NCI-H1930 (cell line): ENCODE results near the gene GRIP1.

Experiments
- DNase-seq, 2 experiments: peaks; one replicate each; lab custom pipeline; 2025; lab: John Stamatoyannopoulos, UW

The GRIP1 gene

GRCh38 chr12:66380769-66381535, 297.9 kb downstream of the GRIP1 start:
- no peak for DNase-seq

DNA sequence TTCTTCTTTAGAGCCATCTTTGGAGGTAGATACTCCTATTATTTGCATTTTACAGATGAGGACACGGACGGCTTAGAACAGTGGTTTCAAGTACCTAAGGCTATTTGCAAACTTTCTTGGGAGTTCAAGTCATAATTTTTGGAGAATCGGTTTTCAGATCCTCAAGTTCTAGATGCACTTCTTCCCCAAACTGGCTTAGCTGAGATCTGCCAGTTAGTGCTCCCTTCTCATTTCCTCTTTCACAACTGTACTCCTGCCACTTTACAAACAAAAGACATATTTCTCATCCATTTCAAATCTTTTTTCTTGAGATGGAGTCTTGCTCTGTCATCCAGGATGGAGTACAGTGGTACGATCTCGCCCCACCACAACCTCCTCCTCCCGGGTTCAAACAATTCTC, 299.3 kb downstream of the GRIP1 start:
- no peak for DNase-seq

GRCh38 chr12:66375560-66375959, 303.3 kb downstream of the GRIP1 start:
- no peak for DNase-seq

GRCh38 chr12:66371982-66372381, 306.9 kb downstream of the GRIP1 start:
- no peak for DNase-seq

DNA sequence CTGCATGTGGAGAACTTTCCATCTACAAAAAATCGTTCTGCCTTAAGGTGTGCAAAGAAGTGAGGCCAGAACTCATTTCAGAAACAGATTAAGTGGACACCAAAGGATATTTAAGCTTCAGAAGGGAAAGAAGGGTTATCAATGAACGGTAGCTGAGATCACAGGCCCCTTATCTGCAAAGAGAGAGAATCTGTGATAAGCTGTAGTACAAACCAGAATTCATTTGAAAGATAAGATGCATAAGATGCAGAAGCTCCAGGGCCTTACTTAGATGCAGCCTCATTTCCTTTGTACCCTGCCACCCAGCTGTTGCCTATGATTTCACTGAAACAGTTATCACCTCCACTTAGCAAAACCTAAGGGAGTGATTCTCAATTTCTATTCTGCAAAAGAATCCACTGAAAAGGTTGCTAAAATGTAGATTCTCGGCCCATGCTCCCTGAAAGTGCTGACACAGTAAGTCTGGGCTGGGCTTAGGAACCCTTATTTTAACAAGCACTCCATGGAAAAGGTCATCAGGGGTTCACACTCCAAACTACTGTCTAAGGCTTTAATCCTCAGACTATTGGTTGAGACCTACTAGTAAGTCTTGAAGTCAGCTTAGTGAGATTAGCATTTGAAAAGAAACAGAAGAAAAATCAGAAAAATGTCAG, 311.7 kb downstream of the GRIP1 start:
- DNase-seq = no peak

DNA sequence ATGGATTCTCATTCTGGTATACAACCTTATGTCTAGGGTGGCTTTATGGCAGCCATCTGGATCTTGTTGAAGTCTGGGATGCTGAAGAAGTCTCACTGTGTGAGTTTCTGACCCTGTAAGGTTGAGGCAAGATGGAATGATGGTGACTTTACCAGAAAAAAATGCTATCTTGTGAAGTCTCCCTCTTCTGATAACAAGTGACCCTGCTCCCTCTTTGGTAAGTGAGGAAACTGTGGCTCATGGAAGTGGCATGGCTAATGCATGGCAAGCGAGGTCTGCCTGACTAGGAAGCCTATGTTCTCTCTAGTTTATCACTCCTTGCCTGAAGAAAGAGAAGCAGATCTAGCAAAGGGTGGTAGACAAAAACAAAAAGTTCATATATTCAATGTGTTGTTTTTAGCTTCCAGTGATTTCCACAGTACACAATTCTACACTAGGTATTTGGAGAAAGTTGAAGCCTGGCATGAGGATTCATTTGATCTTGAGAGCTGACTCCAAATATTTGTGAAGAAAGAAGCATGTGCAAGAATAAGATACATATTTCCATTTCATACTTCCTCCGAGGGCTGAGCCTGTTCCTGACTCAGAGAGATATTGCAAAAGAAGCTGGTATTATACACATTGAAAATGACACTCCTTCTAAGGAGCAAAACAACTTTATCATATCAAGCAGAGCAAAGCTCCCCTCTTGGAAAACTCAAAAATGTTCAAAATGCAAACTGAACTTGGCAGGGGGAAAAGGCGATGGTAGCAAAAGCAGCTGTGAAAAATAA, 313.0 kb downstream of the GRIP1 start:
- DNase-seq = no peak

GRCh38 chr12:66361703-66362102, 317.2 kb downstream of the GRIP1 start:
- DNase-seq = no peak

DNA sequence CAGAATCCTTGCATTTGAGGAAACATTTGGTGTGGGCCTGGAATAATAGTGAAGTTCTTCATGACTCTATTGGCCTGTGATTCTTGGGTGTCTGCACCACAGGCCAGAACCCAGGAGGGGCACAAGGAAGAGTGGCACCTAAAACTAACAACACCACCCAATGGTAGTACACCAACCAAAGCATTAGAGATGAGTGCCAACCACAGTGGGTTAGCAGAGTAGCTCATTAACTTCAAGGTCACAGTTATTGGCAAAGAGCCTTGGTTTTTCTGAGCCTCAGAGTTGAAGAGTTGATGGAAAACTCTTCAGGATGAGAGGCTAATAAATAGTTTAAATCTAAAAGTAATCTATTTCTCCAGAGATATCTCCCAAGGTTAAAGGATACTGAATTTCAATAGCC, 319.6 kb downstream of the GRIP1 start:
- DNase-seq = no peak

DNA sequence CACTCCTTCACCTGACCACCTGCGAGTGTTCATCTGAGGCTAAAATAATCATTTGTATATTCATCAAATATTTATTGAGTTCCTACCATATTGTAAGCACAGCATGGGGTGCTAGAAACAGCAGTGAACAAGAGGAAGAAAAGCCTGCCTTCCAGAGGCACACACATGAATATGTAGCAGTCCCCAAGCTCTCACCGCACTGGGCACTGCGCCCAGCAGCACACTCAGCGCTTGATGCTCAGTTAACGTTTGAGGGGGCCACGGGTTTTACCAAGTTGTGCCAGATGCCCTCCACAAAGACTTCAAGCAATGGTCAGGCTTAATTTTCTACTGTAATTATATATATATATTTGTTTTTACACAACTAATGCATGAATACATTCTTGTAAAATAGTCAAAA, 324.6 kb downstream of the GRIP1 start:
- DNase-seq = no peak

- no peak for DNase-seq
Measured at GRCh38 chr12:66352899-66353298, 326.0 kb downstream of the GRIP1 start.

- DNase-seq = no peak
Measured at GRCh38 chr12:66352197-66352596, 326.7 kb downstream of the GRIP1 start.

GRCh38 chr12:66351301-66351700, 327.6 kb downstream of the GRIP1 start:
- no peak for DNase-seq

DNA sequence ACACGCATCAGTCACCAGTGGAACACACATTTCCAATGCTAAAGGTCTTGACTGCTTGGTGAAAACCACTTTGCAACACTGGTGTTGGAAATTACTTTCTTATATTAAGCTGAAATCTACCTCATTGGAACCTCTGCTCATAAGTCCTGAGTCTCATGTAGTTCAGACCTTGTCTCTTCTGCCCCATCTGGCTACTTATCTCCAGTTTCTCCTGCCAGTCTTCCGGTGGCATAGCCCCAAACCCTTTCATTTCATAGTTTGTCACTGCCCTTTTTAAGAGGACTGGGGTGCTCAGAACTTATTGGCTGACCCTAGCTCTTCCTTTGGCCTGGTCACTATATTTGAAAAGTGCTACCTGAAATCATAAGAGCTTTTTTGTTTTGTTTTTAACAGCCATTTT, 332.9 kb downstream of the GRIP1 start:
- no peak for DNase-seq

DNA sequence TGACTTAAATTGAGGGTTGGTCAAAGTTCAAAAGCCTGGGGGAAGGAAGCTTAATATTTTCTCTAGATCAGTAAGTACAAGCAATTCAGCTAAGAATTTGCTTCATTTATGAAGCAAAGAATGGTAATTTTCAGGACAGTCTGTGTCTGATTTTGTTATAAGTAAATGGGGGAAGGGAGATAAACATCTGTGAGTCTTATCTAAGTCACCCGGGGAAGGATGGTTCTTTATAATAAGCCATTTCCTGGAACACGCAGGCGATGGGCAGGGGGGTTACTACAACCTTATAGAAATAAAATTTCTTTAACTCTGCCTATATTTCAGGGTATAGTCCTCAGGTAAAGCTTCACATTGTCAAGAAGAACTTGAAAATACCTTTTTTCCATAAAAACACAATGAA, 333.7 kb downstream of the GRIP1 start:
- DNase-seq = no peak

- DNase-seq = no peak
Measured at GRCh38 chr12:66341126-66341525, 337.8 kb downstream of the GRIP1 start.

DNA sequence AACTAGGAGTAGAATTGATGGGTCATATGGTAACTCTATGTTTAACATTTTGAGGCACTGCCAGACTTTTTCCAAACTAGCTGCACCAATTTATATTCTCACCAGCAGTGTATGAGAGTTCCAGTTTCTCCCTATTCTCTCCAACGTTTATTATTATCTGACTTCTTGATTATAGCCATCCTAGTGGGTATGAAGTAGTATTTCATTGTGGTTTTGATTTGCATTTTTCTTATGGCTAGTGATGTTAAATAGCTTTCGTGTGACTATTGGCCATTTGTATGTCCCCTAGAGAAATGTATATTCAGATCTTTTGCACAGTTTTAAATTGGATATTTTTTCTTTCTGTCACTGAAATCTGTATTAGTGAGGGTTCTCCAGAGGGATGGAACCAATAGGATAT, 338.7 kb downstream of the GRIP1 start:
- no peak for DNase-seq

- no peak for DNase-seq
Measured at GRCh38 chr12:66337381-66338010, 341.4 kb downstream of the GRIP1 start.

GRCh38 chr12:66335746-66336145, 343.1 kb downstream of the GRIP1 start:
- no peak for DNase-seq

DNA sequence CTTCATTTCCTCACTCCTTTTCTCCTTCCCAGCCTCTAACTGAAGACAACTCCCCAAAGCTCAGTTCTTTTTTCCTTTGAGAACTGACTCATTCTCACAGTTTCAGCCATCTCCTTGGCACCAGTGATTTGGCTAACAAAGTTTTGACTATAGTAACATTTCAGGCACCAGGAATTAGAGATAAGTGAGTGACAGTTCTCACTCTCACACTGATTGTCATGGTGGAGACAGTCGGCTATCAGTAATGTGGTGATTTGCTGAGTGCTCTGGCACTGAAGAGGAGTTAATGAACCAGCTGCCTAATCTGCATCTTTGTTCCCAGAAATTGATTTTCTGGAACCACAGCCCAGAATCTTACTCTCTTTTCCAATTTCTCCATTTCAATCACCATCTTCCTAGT, 347.1 kb downstream of the GRIP1 start:
- no peak for DNase-seq

DNA sequence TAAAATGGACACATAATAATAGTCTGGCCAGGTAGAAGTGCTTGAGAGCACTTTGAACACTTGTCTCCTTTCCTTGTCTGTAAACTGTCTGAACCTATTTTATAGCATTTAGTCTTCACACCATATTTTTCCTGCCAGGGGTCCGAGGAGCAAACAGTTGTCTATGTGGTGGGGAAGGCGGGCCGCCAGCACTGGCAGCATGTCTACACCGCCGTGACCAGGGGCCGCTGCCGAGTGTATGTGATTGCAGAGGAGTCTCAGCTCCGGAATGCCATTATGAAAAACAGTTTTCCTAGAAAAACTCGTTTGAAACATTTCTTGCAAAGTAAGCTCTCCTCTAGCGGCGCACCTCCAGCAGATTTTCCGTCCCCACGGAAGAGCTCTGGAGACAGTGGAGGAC, 347.9 kb downstream of the GRIP1 start:
- DNase-seq = no peak

DNA sequence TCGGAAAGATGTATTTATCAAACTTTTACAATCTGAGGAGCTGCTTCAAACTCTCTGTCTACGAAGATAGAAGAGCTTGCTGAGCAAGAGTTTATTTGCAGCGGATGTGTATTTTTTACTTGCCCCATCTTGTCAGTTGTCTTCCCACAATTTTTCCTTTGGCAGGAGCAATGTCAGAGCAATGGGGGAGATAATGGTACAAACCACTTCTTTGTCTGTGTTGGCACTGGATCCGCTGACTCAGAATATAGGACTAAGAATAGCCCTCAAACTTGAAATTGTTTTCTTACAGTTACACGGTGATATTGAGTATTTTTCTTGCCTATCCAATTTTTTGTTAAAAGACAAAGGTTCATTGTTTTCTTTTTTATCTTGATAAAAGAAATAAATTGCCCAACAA, 348.9 kb downstream of the GRIP1 start:
- DNase-seq = no peak

DNA sequence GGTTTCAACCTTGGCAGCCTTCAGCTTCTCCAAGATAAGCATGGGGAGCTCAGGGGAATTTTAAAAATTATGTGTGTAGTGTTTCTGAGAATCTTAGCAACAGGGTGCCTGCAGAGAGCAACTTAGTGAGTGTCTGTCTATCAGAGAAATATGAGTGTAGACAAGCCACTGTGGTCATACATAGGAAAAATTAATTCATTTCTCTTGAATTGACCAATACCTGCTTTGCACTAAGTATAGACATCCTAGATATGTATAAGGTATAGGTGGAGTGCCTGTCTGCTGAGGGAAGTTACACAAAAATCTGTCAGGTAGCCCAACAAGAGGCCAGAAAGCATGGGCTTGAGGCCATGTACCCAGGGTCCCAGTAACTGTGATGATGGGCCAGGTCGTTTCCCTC, 355.9 kb downstream of the GRIP1 start:
- no peak for DNase-seq

GRCh38 chr12:66321435-66321834, 357.4 kb downstream of the GRIP1 start:
- no peak for DNase-seq
